GM10847 (cell line): ENCODE data around the gene STEAP4.

Experiments
- POLR2A ChIP-seq: IDR thresholded peaks from 2 replicates; pipeline ENCODE4 v1.6.1; 2011; ENCODE audit not compliant: insufficient read length; ENCODE audit errors: extremely low read depth

The STEAP4 gene

DNA sequence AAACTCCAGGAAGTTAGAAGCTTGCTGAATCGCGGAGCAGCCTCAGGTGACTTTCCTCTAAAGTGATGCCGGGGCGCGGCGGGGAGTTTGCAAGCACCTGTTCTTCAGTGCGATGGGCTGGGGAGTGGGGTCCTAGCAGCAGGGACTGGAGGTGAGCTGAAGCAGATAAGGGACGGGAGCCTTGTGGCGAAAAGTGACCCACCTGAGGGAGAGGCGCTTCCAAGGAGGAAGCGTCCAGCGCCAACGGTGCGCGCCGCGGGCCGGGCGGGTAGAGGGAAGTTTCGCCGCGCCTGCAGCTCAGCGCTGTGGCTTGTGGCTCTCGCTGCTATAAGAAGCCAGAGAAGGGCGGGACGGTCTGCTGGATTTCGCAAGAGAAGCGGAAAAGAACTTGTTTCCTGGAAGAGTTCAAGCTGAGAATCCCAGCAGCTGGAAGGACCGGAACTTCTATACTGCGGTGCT is at the start of gene STEAP4:
Gene STEAP4, minus strand, starts transcription at position 305 of the 459 bp plus-strand sequence. CDS start 22,625 bp downstream, outside the sequence.
- TF ChIP-seq POLR2A = no peak

- TF ChIP-seq POLR2A = no peak
These were observed 48.3 kb upstream of the STEAP4 start for GRCh38 chr7:88355011-88355410.

DNA sequence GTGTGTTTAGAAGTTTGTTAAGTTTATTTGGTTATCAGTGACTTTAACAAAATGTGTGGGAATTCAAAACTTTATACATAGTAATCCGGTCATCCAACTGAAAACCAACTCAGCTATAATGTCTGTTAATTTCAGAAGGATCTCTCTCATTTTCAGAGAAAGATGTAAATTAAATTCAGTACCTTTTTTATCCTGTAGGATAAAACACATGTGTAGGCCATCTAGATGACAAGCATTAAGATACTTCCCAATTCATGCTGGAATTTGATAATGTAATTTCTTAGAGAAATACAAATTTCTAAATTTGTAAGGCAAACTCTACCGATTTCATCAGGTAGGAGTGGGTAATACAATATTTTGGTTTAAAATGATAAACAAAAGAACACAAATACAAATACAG is 43.4 kb upstream of the STEAP4 start:
- TF ChIP-seq POLR2A = no peak

- TF ChIP-seq POLR2A = no peak
These were observed 40.8 kb upstream of the STEAP4 start for GRCh38 chr7:88347517-88347916.

DNA sequence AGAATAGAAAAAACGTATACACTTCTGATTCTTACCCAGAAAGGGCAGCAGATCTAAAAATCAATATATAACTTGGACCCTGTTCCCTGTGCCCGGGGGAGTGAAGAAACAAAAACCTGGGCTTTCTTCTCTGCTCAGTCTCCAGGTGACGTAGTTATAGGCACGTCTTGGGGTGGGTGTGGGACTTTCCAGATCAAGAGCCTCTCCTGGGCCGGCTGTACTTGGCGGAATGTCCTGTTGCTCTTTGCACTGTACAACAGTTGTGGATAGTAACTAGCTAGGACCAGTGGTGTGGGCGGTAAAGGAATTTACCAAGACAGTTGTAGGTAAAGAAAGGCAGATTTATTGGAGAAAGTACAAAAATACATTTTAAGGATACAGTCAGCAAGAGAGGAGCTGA is 40.4 kb upstream of the STEAP4 start:
- no peak for TF ChIP-seq POLR2A

GRCh38 chr7:88346357-88346756 is 39.7 kb upstream of the STEAP4 start:
- TF ChIP-seq POLR2A = no peak

DNA sequence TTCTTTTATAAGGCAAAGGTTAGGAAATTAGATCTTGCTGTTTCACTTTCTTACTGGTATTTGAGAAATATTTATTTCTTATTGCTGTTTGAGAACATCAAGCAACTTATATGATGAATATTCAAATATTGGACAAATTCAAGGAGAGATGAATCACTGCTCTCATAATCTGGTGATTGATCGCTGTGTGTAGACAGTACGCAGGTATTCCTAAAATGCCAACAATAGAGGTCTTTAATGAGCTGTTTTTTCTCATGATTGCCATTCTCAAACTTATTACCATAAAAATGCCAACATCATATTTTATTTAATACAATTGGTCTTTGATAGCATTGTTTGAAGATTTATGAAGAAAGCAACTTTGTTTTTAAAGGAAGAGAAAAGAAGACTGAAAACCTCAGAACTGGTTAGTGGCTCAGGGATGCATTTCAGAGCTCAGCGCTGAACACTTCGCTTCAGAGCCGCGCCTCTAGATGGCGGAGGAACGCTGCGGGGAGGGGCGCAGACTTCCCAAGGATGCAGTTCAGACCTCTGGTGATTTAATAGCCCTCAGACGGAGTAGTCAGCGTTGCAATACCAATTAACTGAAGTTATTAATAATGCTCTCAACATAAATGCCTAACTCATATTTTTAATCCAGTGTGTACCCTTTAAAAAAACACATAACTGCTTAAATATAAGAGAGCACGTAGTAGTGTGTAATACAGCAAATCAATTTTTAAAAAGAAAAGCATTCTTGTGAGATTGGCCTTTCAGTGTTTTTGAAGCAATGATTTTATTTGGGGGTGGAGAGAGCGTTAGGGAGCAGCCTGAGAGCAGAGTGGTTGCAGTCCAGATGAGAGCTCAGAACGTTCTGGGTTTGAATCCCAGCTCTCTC is 38.5 kb upstream of the STEAP4 start:
- no peak for TF ChIP-seq POLR2A

GRCh38 chr7:88344271-88344670 is 37.6 kb upstream of the STEAP4 start:
- TF ChIP-seq POLR2A = no peak

GRCh38 chr7:88339195-88339922 is 32.7 kb upstream of the STEAP4 start:
- no peak for TF ChIP-seq POLR2A

DNA sequence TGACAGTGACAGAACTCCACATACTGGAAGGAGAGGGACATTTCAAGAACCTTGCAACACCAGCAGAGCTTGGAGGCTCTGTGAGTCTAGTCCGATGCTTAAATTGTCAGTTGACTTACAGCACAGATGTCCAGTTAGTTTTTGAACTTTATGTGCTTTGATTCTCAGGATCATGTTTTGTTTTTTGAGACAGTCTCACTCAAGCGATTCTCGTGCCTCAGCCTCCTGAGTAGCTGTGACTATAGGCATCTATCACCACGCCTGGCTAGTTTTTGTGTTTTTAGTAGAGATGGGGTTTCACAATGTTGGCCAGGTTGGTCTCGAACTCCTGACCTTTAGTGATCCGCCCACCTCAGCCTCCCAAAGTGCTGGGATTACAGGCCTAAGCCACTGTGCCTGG is 31.8 kb upstream of the STEAP4 start:
- no peak for TF ChIP-seq POLR2A

DNA sequence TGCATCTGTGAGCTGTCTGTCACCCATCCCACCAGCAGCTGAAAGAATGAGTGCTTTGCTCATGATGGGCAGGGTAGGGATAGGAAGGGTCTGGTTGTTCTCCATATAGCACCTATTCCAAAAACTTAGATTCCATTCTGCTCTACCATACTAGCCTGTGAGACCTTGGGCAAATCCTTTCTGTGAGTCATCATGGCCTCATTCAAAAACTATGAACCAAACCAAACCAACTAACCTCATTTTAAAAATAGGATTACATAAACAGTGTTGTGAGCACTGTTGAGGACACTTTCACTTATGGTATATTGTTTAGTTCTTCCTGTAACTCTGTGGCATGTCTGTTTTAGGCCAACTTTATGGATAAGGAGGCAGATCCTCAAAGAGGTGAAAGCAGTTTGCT is 30.9 kb upstream of the STEAP4 start:
- TF ChIP-seq POLR2A = no peak

- TF ChIP-seq POLR2A = no peak
These were observed 24.6 kb upstream of the STEAP4 start for GRCh38 chr7:88331322-88331721.

GRCh38 chr7:88329532-88330463 is 23.1 kb upstream of the STEAP4 start:
- TF ChIP-seq POLR2A = no peak

GRCh38 chr7:88328787-88329186 is 22.1 kb upstream of the STEAP4 start:
- TF ChIP-seq POLR2A = no peak

DNA sequence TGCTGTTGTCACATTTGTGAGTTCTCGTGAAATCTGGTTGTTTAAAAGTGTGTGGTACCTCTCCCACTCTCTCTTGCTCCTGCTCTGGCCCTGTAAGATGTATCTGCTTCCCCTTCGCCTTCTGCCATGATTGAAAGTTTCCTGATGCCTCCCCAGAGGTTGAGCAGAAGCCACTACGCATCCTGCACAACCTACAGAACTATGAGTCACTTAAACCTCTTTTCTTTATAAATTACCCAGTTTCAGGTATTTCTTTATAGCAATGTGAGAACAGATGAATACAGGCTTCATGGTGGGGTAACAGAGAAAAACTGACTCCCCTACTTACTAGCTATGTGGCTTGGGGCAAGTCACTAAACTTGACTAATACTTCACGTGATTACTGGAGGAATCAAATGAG is 18.0 kb upstream of the STEAP4 start:
- TF ChIP-seq POLR2A = no peak

DNA sequence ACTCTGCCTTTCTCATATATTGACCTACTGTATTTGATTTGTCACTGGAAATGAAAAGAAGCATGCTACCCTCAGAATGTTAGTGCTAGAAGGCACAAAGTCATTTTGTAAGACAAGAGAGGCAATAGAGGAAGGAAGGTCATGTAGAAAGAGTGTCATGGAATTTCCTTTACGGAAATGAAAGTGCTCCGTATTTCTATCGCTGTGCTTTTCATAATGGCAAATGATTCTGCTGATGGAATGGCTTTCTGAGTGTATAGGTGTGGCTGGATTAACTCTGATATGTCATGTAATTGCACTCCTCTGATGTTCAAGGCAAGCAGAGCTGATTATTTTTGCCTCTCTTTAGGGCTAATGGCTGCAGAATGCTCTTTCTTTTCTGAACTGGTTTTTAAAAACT is 15.5 kb upstream of the STEAP4 start:
- no peak for TF ChIP-seq POLR2A

DNA sequence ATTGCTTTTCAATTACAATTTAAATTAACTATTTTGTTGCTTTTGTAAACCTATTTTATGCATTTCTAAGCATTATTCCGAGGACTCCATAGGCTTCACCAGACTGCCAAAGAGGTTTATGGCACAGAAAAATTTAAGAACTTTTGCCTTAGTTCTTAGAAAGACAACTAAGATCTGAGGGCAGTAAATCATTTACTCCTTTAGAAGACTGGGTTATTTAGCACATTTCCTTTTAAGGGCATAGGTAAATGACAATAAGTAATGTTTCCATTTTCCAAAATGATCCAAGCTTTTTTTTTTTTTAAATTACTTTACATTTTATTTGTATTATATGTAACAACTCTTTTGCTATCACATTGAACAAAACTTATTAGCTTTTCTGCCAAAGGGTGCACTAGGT is 15.0 kb upstream of the STEAP4 start:
- TF ChIP-seq POLR2A = no peak
